AG09319 (cell line): Measurements from ENCODE around the gene CCNT1.
"Not testable (repeated sequence)": the region's sequence is repeated elsewhere in the genome, so short reads cannot be mapped to it uniquely, and the experiment has no call there.

ENCODE experiments used
- DNase-seq: peaks from one replicate; pipeline ENCODE4 v3.0.0-alpha.2; 2010; ENCODE audit warnings: low read depth; ENCODE audit errors: extremely low read depth
- CTCF ChIP-seq: IDR thresholded peaks from 2 replicates; pipeline ENCODE4 v1.5.1; 2011; ENCODE audit warnings: low read depth, mild to moderate bottlenecking, inconsistent platforms, low read length, moderate library complexity

Gene CCNT1

GRCh38 chr12:48690436-48690835 is 26.1 kb downstream of the CCNT1 start:
- DNase-seq = no peak
- TF ChIP-seq CTCF = no peak

GRCh38 chr12:48688836-48689235 is 27.7 kb downstream of the CCNT1 start:
- no peak for DNase-seq
- no peak for TF ChIP-seq CTCF

GRCh38 chr12:48687592-48687991 is 28.9 kb downstream of the CCNT1 start:
- DNase-seq = no peak
- TF ChIP-seq CTCF = no peak

- no peak for TF ChIP-seq CTCF
- DNase-seq = no peak
Observed at GRCh38 chr12:48686615-48687334, 29.7 kb downstream of the CCNT1 start.

GRCh38 chr12:48686037-48686595 is 30.4 kb downstream of the CCNT1 start:
- no peak for DNase-seq
- TF ChIP-seq CTCF = no peak

GRCh38 chr12:48683534-48683933 is 33.0 kb downstream of the CCNT1 start:
- DNase-seq = no peak
- TF ChIP-seq CTCF = no peak

GRCh38 chr12:48682927-48683326 is 33.6 kb downstream of the CCNT1 start:
- no peak for TF ChIP-seq CTCF
- DNase-seq = no peak

- not testable (repeated sequence) for DNase-seq
Observed at GRCh38 chr12:48682533-48682905, 34.0 kb downstream of the CCNT1 start.
